HG03139 (cell line): ENCODE data around the gene ARHGAP8.
"Not testable (repeated sequence)": the region's sequence is repeated elsewhere in the genome, so short reads cannot be mapped to it uniquely, and the experiment has no call there.

ENCODE experiments used
- ATAC-seq: cut with Tn5 transposase; IDR thresholded peaks from one replicate; pipeline ENCODE4 v1.9.1; 2021; ENCODE audit not compliant: unreplicated experiment

Gene ARHGAP8

GRCh38 chr22:44904492-44905152 is 152.2 kb downstream of the ARHGAP8 start:
- not testable (repeated sequence) for ATAC-seq

DNA sequence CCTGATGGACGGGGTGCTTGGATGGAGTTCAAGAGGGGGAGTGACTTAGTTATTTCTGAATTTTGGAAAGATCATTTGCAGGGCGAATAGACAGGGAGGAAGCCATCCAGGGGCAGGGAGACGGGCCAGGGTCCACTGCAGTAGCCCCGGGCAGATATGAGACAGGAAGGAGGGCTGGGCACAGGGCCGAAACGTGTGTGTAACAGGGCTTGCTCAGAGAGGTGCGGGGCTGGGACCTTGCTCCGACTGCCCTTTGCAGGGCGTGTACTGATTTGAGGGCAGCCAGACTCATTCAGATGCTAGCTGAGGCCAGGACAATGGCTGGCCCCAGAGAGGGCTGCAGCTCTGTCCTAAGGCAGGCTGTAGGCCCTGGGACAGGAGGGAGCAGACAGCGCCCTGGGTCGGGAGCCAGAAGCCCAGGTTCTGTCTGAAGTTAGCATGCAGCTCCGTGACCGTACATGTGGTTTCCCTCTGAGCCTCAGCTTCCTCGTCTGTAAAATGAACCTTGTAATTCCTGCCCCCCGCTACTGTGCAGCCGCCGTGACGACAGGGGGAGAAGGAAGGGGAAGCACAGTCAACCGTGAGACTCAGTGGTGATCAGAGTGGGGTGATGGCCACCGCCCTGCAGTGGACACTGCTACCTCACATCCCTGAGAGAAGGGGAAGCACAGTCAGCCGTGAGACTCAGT is 154.0 kb downstream of the ARHGAP8 start:
- ATAC-seq = no peak

DNA sequence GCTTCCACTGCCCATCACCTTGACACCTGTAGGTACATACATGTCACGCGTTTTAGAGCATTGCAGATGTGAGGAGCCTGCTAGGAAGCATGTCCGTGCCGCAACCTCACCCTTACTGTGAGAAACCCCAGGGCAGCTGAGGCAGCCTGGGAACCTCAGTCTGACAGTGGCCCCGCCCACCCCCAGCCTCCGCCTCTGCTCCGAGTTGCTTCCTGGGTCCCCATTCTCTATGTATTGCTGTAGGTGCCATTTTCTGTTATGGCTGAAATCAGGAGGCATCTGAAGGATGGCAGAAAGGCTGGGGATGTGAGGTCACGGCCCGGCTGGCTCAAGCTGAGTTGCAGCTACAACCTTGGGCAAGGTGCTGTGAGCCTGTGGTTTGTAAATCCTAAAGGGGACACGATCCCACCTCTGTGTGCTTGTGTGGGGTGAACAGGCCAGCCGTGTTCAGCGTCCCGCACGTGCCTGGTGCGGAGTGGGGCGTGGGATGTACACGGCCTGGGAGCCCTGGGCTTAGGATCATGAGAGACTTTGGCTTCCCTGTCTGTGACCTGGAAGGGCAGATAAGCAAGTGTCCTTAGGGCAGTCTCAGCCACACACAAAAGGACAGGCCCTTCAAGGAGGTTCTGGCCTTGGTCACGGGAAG is 154.7 kb downstream of the ARHGAP8 start:
- ATAC-seq = no peak

- no peak for ATAC-seq
Observed at GRCh38 chr22:44907765-44908737, 155.7 kb downstream of the ARHGAP8 start.

DNA sequence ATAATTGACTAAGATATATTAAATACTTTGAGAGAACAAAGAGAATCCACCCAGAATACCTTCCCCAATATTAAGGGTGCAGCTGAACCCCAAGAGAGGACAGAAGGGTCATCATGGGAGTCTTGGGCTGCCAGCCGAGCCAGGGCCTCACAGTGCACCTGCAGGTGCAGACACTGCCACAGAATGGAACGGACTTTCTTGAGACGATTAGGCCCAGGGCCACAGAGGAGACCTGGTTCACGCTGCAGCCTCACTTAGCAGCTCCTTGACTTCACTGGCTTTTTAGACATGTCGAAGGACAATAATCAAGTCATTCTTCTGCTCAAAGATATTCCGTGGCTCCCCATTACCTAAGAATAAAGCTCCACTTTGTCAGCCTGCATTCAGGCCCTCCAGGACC is 156.9 kb downstream of the ARHGAP8 start:
- ATAC-seq = no peak
